Measurements from ENCODE around the gene PRR33.

PRR33 gene

GRCh38 chr11:1870326-1870696, 21.4 kb downstream of the PRR33 start:
- Histone ChIP-seq H3K9me3 (ENCODE audit: control insufficient read depth, insufficient read depth, low read length) (no peaks in the 10 kb centered on the region), H4K20me1 (ENCODE audit: control insufficient read depth, insufficient read depth, low read depth, low read length) (peaks cover 3% of the 10 kb centered on the region; the same call in 1 of the 2 replicates), H3K9me2 (replicated peaks; ENCODE audit: control insufficient read depth, low read length) (no peaks in the 10 kb centered on the region), H3F3A (ENCODE audit: control insufficient read depth, insufficient read depth) (no peaks in the 10 kb centered on the region), H3K4me3 (ENCODE audit: low read length) (no peak overlapping the region), H3K27ac (ENCODE audit: low read depth, low read length) (no peak overlapping the region), H3K79me2 (ENCODE audit: control insufficient read depth, low read length) (peaks cover 10% of the 10 kb centered on the region), H3K27me3 (ENCODE audit: control insufficient read depth, low read length) (no peaks in the 10 kb centered on the region), H3K36me3 (ENCODE audit: control insufficient read depth, low read length) (no peaks in the 10 kb centered on the region), H3K4me2 (ENCODE audit: low read length) (no peak overlapping the region), H3K4me1 (ENCODE audit: control insufficient read depth, low read length) (no peaks in the 10 kb centered on the region)
- TF ChIP-seq EZH2phosphoT487 (IDR thresholded peaks at IDR 0.05; ENCODE audit: borderline replicate concordance, low read length) (no peak), CTCF (IDR thresholded peaks at IDR 0.05; ENCODE audit: low read depth, low read length, poor library complexity, severe bottlenecking) (no peak)

GRCh38 chr11:1869427-1870325, 22.0 kb downstream of the PRR33 start:
- Histone ChIP-seq H4K20me1 (ENCODE audit: control insufficient read depth, insufficient read depth, low read depth, low read length) (peaks cover 3% of the 10 kb centered on the region; the same call in 1 of the 2 replicates), H3K27ac (ENCODE audit: low read depth, low read length) (no peak overlapping the region), H3K9me2 (replicated peaks; ENCODE audit: control insufficient read depth, low read length) (no peaks in the 10 kb centered on the region), H3K4me2 (ENCODE audit: low read length) (no peak overlapping the region), H3K4me1 (ENCODE audit: control insufficient read depth, low read length) (no peaks in the 10 kb centered on the region), H3K9me3 (ENCODE audit: control insufficient read depth, insufficient read depth, low read length) (no peaks in the 10 kb centered on the region), H3K4me3 (ENCODE audit: low read length) (no peak overlapping the region), H3K36me3 (ENCODE audit: control insufficient read depth, low read length) (no peaks in the 10 kb centered on the region), H3K27me3 (ENCODE audit: control insufficient read depth, low read length) (no peaks in the 10 kb centered on the region), H3K79me2 (ENCODE audit: control insufficient read depth, low read length) (peaks cover 10% of the 10 kb centered on the region), H3F3A (ENCODE audit: control insufficient read depth, insufficient read depth) (no peaks in the 10 kb centered on the region)
- TF ChIP-seq EZH2phosphoT487 (IDR thresholded peaks at IDR 0.05; ENCODE audit: borderline replicate concordance, low read length): no peak
- no peak for TF ChIP-seq CTCF (IDR thresholded peaks at IDR 0.05; ENCODE audit: low read depth, low read length, poor library complexity, severe bottlenecking)

GRCh38 chr11:1868636-1869291, 22.9 kb downstream of the PRR33 start:
- Histone ChIP-seq H3K4me3 (ENCODE audit: low read length) (no peak overlapping the region), H3K9me3 (ENCODE audit: control insufficient read depth, insufficient read depth, low read length) (no peaks in the 10 kb centered on the region), H3F3A (ENCODE audit: control insufficient read depth, insufficient read depth) (no peaks in the 10 kb centered on the region), H3K4me2 (ENCODE audit: low read length) (no peak overlapping the region), H3K4me1 (ENCODE audit: control insufficient read depth, low read length) (no peaks in the 10 kb centered on the region), H3K79me2 (ENCODE audit: control insufficient read depth, low read length) (peaks cover 10% of the 10 kb centered on the region), H3K27ac (ENCODE audit: low read depth, low read length) (no peak overlapping the region), H3K36me3 (ENCODE audit: control insufficient read depth, low read length) (no peaks in the 10 kb centered on the region), H4K20me1 (ENCODE audit: control insufficient read depth, insufficient read depth, low read depth, low read length) (peaks cover 3% of the 10 kb centered on the region; the same call in 1 of the 2 replicates), H3K9me2 (replicated peaks; ENCODE audit: control insufficient read depth, low read length) (no peaks in the 10 kb centered on the region), H3K27me3 (ENCODE audit: control insufficient read depth, low read length) (no peaks in the 10 kb centered on the region)
- no peak for TF ChIP-seq CTCF (IDR thresholded peaks at IDR 0.05; ENCODE audit: low read depth, low read length, poor library complexity, severe bottlenecking)
- no peak for TF ChIP-seq EZH2phosphoT487 (IDR thresholded peaks at IDR 0.05; ENCODE audit: borderline replicate concordance, low read length)
